ENCODE results near the gene NBAS. TPM values are rescaled to one million over a fixed set of nuclear protein-coding genes. Genes with fewer than 3 reads are reported as not detected.
"Not testable (repeated sequence)": the region's sequence is repeated elsewhere in the genome, so short reads cannot be mapped to it uniquely, and the experiment has no call there.

Gene NBAS
- total RNA-seq, 4 donors from 2014 or later: 22.8 to 32.0 (median 23.7) TPM

DNA sequence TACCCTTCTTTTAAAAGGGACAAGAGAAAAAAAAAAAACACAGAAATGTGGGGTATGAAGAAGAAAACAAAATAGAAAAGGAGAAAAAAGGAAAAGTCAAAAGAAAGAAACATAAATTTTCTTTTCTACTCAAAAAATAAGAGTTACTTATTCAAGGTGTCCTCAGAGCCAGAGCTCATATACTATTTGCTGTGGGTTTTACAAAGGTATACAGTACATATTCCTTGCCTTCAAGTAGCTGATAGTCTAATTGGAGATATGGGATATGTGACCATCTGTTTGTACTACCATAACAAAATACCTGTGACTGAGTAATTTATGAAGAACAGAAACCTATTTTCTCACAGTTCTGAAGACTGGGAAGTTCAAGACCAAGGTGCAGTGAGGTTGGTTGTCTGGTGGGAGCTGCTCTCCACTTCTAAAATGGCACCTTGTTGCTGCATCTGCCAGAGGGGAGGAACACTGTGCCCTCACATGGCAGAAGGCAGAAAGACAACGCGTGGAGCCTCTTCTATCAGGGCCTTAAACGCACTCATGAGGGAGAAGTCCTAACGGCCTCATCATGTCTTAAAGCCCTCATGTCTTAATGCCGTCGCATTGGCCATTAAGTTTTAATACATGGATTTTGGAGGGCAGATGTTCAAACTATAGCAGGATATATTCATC, 33.9 kb downstream of the NBAS start:
- TF ChIP-seq, protein P1, sequence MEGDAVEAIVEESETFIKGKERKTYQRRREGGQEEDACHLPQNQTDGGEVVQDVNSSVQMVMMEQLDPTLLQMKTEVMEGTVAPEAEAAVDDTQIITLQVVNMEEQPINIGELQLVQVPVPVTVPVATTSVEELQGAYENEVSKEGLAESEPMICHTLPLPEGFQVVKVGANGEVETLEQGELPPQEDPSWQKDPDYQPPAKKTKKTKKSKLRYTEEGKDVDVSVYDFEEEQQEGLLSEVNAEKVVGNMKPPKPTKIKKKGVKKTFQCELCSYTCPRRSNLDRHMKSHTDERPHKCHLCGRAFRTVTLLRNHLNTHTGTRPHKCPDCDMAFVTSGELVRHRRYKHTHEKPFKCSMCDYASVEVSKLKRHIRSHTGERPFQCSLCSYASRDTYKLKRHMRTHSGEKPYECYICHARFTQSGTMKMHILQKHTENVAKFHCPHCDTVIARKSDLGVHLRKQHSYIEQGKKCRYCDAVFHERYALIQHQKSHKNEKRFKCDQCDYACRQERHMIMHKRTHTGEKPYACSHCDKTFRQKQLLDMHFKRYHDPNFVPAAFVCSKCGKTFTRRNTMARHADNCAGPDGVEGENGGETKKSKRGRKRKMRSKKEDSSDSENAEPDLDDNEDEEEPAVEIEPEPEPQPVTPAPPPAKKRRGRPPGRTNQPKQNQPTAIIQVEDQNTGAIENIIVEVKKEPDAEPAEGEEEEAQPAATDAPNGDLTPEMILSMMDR (IDR thresholded peaks at IDR 0.05): no peak
- TF ChIP-seq POLR2A (IDR thresholded peaks at IDR 0.05): no peak
- Histone ChIP-seq H3K27me3 (no peaks in the 10 kb centered on the region), H3K4me3 (no peak overlapping the region), H3K4me1 (no peaks in the 10 kb centered on the region), H3K9me3 (no peaks in the 10 kb centered on the region), H3K27ac (no peak overlapping the region), H3K36me3 (peaks cover 0 to 70% (median 0%) of the 10 kb centered on the region in 3 donors)
- intact Hi-C loops (cut with DNase I): no loop called here
- WGBS, 2 donors: 90 to 98% methylated on average over 6 of the region's 6 CpGs
- DNase-seq: no peak

DNA sequence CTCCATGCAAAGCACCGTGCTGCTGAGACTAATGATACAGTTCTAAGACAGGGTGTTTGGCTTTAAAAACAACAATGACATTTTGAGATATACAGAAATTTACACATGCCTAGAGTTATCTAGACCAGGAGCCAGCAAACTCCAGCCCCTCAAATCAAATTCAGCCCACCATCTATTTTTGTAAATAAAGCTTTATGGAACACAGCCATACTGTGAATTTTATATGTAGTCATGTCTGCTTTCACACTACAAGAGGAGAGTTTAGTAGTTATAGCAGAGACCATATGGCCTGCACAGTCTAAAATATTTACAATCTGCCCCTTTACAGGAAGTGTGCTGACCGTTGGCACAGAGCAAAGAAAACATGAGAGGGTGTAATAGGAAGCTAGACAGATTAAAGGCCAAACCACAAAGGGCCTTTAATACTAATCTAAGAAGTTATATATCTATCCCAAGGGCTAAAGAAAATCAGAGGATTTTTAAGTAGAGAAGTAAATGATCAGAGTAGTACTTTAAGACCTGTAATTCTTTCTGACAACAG, 39.4 kb downstream of the NBAS start:
- no peak overlapping the region for H3K27ac ChIP-seq
- intact Hi-C loops (cut with DNase I): no loop called here
- no peak for DNase-seq
- TF ChIP-seq POLR2A (IDR thresholded peaks at IDR 0.05): no peak
- TF ChIP-seq, protein P1 (IDR thresholded peaks at IDR 0.05): no peak
- WGBS, 2 donors: 61 to 81% methylated on average over 2 of the region's 2 CpGs
- no peaks in the 10 kb centered on the region for H3K4me1 ChIP-seq
- H3K4me3 ChIP-seq: no peak overlapping the region
- H3K27me3 ChIP-seq: no peaks in the 10 kb centered on the region
- H3K36me3 ChIP-seq: peaks cover 0 to 54% (median 0%) of the 10 kb centered on the region in 3 donors
- H3K9me3 ChIP-seq: no peaks in the 10 kb centered on the region

DNA sequence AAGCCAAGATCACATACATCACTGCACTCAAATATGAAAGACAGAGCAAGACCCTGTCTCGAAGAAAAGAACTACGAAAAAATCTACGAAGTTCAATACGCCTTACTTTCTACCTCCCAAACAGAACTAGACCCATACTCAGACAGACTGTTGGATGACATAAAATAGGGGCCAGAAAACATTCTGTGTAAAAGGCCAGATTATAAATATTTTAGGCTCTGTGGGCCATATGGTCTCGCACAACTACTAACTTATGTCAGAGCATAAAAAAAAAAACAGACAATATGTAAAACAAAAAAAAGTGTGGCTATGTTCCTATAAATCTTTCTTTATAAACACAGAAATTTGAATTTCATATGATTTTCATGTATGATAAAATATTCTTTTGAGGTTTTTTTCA, 40.8 kb downstream of the NBAS start:
- Histone ChIP-seq H3K27me3 (no peaks in the 10 kb centered on the region), H3K4me1 (no peaks in the 10 kb centered on the region), H3K9me3 (no peaks in the 10 kb centered on the region), H3K27ac (no peak overlapping the region), H3K36me3 (peaks cover 0 to 41% (median 0%) of the 10 kb centered on the region in 3 donors), H3K4me3 (no peak overlapping the region)
- no peak for DNase-seq
- 93 to 98% methylated on average over 5 of the region's 5 CpGs for WGBS, 2 donors
- TF ChIP-seq, protein P1 (IDR thresholded peaks at IDR 0.05): no peak
- TF ChIP-seq POLR2A (IDR thresholded peaks at IDR 0.05): no peak
- intact Hi-C loops (cut with DNase I): no loop called here

DNA sequence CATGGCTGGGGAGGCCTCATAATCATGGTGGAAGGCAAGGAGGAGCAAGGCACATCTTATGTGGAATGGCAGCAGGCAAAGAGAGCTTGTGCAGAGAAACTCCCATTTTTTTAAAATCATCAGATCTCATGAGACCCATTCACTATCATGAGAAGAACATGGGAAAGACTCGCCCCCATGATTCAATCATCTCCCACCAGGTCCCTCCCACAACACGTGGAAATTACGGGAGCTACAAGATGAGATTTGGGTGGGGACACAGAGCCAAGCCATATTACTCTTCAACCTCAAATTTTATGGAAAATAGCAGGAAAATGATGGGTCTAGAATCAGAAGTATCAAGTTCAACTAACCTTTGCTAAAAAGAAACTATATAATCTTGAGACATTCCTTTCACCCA, 42.4 kb downstream of the NBAS start:
- WGBS, 2 donors: 88 to 100% methylated on average over 3 of the region's 3 CpGs
- H3K4me1 ChIP-seq; H3K4me3 ChIP-seq; DNase-seq; H3K27me3 ChIP-seq; H3K27ac ChIP-seq; intact Hi-C loops (cut with DNase I); H3K9me3 ChIP-seq: not testable (repeated sequence)
- H3K36me3 ChIP-seq: peaks cover 0 to 30% (median 0%) of the 10 kb centered on the region in 3 donors

DNA sequence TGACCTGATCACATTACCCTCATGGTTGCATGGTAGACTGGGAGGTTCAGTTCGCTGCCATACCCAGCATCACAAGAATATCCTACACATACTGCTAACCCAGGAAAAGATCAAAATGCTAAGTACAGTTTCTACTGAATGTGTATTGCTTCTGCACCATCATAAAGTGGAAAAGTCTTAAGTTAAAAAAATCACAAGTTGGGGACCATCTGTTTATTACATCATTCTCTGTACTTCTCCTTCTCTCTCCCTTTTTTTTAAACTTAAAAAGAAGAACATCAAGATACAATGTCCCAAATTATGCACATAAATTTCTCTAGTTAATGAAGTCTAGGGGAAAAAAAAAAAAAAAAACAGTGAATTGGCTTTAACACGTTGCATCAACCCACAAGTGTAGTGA, 43.3 kb downstream of the NBAS start:
- WGBS, 2 donors: 78 to 83% methylated on average over 2 of the region's 2 CpGs
- Histone ChIP-seq H3K4me3 (no peak overlapping the region), H3K27me3 (no peaks in the 10 kb centered on the region), H3K4me1 (no peaks in the 10 kb centered on the region), H3K36me3 (peaks cover 0 to 26% (median 0%) of the 10 kb centered on the region in 3 donors), H3K27ac (no peak overlapping the region), H3K9me3 (no peaks in the 10 kb centered on the region)
- intact Hi-C loops (cut with DNase I): no loop called here
- DNase-seq: no peak
- TF ChIP-seq, protein P1 (IDR thresholded peaks at IDR 0.05): no peak
- TF ChIP-seq POLR2A (IDR thresholded peaks at IDR 0.05): no peak

All from esophagus squamous epithelium (tissue), 5 donors.